Measurements from ENCODE around the gene EVI5. TPM values are rescaled to one million over a fixed set of nuclear protein-coding genes. Genes with fewer than 3 reads are reported as not detected.
"Not testable (repeated sequence)": the region's sequence is repeated elsewhere in the genome, so short reads cannot be mapped to it uniquely, and the experiment has no call there.

The EVI5 gene
- polyA plus RNA-seq, 1 experiment = 28.5 TPM

- H3K27me3 ChIP-seq (ENCODE audit: control insufficient read depth, insufficient read depth, low read length) = no peaks in the 10 kb centered on the region
- CTCF ChIA-PET = interaction anchor here (0.6 kb wide), 1 partner anchor 17 kb away, joined by 13 read pairs; no protein-coding TSS in a partner anchor
Observed at GRCh38 chr1:92538413-92539061, 246.4 kb downstream of the EVI5 start.

GRCh38 chr1:92538048-92538412 is 246.9 kb downstream of the EVI5 start:
- DNase-seq (ENCODE audit: low read depth, low spot score) = no peak
- CTCF ChIA-PET = interaction anchor here (0.5 to 0.6 kb wide), 2 partner anchors 17 to 48 kb away, joined by 4 to 13 read pairs; no protein-coding TSS in a partner anchor
- H3K27ac ChIP-seq (ENCODE audit: low read depth, low read length) = no peak overlapping the region
- H3K9me3 ChIP-seq (ENCODE audit: control insufficient read depth, insufficient read depth, low read length) = no peaks in the 10 kb centered on the region
- POLR2A ChIA-PET = no interaction called here
- no peaks in the 10 kb centered on the region for H3K27me3 ChIP-seq (ENCODE audit: control insufficient read depth, insufficient read depth, low read length)
- TF ChIP-seq, protein P1, sequence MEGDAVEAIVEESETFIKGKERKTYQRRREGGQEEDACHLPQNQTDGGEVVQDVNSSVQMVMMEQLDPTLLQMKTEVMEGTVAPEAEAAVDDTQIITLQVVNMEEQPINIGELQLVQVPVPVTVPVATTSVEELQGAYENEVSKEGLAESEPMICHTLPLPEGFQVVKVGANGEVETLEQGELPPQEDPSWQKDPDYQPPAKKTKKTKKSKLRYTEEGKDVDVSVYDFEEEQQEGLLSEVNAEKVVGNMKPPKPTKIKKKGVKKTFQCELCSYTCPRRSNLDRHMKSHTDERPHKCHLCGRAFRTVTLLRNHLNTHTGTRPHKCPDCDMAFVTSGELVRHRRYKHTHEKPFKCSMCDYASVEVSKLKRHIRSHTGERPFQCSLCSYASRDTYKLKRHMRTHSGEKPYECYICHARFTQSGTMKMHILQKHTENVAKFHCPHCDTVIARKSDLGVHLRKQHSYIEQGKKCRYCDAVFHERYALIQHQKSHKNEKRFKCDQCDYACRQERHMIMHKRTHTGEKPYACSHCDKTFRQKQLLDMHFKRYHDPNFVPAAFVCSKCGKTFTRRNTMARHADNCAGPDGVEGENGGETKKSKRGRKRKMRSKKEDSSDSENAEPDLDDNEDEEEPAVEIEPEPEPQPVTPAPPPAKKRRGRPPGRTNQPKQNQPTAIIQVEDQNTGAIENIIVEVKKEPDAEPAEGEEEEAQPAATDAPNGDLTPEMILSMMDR (IDR thresholded peaks at IDR 0.05; ENCODE audit: low read depth, low read length) = no peak
- no peak overlapping the region for H3K4me3 ChIP-seq (ENCODE audit: low read depth, low read length)

More at GRCh38 chr1:92538413-92539061, 246.4 kb downstream of the EVI5 start:
- DNase-seq (ENCODE audit: low read depth, low spot score) = no peak
- H3K9me3 ChIP-seq (ENCODE audit: control insufficient read depth, insufficient read depth, low read length) = no peaks in the 10 kb centered on the region
- H3K4me3 ChIP-seq (ENCODE audit: low read depth, low read length) = no peak overlapping the region
- no peak overlapping the region for H3K27ac ChIP-seq (ENCODE audit: low read depth, low read length)
- POLR2A ChIA-PET = interaction anchor here (0.7 kb wide), 1 partner anchor 33 kb away, joined by 11 read pairs; no protein-coding TSS in a partner anchor
- TF ChIP-seq, protein P1 (IDR thresholded peaks at IDR 0.05; ENCODE audit: low read depth, low read length) = no peak

- Histone ChIP-seq H3K9me3 (ENCODE audit: control insufficient read depth, insufficient read depth, low read length) (no peaks in the 10 kb centered on the region), H3K27me3 (ENCODE audit: control insufficient read depth, insufficient read depth, low read length) (no peaks in the 10 kb centered on the region), H3K4me3 (ENCODE audit: low read depth, low read length) (no peak overlapping the region), H3K27ac (ENCODE audit: low read depth, low read length) (no peak overlapping the region)
- TF ChIP-seq, protein P1 (IDR thresholded peaks at IDR 0.05; ENCODE audit: low read depth, low read length) = no peak
- DNase-seq (ENCODE audit: low read depth, low spot score) = no peak
- CTCF ChIA-PET = interaction anchor here (0.5 to 0.6 kb wide), 2 partner anchors 18 to 48 kb away, joined by 4 to 13 read pairs; no protein-coding TSS in a partner anchor
- POLR2A ChIA-PET = no interaction called here
Observed at GRCh38 chr1:92536980-92537884, 247.7 kb downstream of the EVI5 start.

GRCh38 chr1:92536211-92536979 is 248.5 kb downstream of the EVI5 start:
- no peak for DNase-seq (ENCODE audit: low read depth, low spot score)
- H3K9me3 ChIP-seq (ENCODE audit: control insufficient read depth, insufficient read depth, low read length) = no peaks in the 10 kb centered on the region
- ChIA-PET POLR2A (no interaction called here), CTCF (no interaction called here)
- H3K27me3 ChIP-seq (ENCODE audit: control insufficient read depth, insufficient read depth, low read length) = no peaks in the 10 kb centered on the region
- no peak overlapping the region for H3K27ac ChIP-seq (ENCODE audit: low read depth, low read length)
- no peak overlapping the region for H3K4me3 ChIP-seq (ENCODE audit: low read depth, low read length)
- TF ChIP-seq, protein P1 (IDR thresholded peaks at IDR 0.05; ENCODE audit: low read depth, low read length) = no peak

DNA sequence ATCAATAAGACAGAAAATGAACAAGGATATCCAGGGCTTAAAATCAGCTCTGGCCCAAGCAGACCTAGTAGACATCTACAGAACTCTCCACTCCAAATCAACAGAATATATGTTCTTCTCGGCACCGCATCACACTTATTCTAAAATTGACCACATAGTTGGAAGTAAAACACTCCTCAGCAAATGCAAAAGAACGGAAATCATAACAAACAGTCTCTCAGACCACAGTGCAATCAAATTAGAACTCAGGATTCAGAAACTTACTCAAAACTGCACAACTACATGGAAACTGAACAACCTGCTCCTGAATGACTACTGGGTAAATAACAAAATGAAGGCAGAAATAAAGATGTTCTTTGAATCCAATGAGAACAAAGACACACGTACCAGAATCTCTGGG is 252.5 kb downstream of the EVI5 start:
- CTCF ChIA-PET; H3K9me3 ChIP-seq (ENCODE audit: control insufficient read depth, insufficient read depth, low read length); DNase-seq (ENCODE audit: low read depth, low spot score); H3K27ac ChIP-seq (ENCODE audit: low read depth, low read length); H3K27me3 ChIP-seq (ENCODE audit: control insufficient read depth, insufficient read depth, low read length); H3K4me3 ChIP-seq (ENCODE audit: low read depth, low read length); POLR2A ChIA-PET: not testable (repeated sequence)

DNA sequence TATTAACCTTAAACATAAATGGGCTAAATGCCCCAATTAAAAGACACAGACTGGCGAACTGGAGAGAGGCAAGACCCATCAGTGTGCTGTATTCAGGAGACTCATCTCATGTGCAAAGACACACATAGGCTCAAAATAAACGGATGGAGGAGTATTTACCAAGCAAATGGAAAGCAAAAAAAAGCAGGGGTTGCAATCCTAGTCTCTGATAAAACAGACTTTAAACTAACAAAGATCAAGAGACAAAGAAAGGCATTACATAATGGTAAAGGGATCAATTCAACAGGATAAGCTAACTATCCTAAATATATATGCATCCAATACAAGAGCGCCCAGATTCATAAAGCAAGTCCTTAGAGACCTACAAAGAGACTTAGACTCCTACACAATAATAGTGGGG is 253.0 kb downstream of the EVI5 start:
- CTCF ChIA-PET; H3K4me3 ChIP-seq (ENCODE audit: low read depth, low read length); H3K9me3 ChIP-seq (ENCODE audit: control insufficient read depth, insufficient read depth, low read length); H3K27ac ChIP-seq (ENCODE audit: low read depth, low read length); POLR2A ChIA-PET; DNase-seq (ENCODE audit: low read depth, low spot score); H3K27me3 ChIP-seq (ENCODE audit: control insufficient read depth, insufficient read depth, low read length): not testable (repeated sequence)
